ENCODE data around the gene PRND. TPM values are rescaled to one million over a fixed set of nuclear protein-coding genes. Genes with fewer than 3 reads are reported as not detected.

PRND gene
- total and polyA plus RNA-seq, 2 experiments from 2014 or later = 0.10 TPM; not detected in 1

GRCh38 chr20:4708036-4708435, 13.7 kb upstream of the PRND start:
- Histone ChIP-seq H3K9me2 (ENCODE audit: insufficient read depth) (no peaks in the 10 kb centered on the region), H3F3A (replicated peaks; ENCODE audit: low read depth) (no peaks in the 10 kb centered on the region), H3K79me2 (replicated peaks; ENCODE audit: insufficient read depth) (no peaks in the 10 kb centered on the region), H4K20me1 (replicated peaks; ENCODE audit: insufficient read depth) (no peaks in the 10 kb centered on the region), H2AFZ (no peak overlapping the region), H3K27me3 (ENCODE audit: insufficient read depth) (no peaks in the 10 kb centered on the region), H3K27ac (ENCODE audit: low read depth) (no peak overlapping the region), H3K4me3 (no peak overlapping the region), H3K4me2 (no peak overlapping the region), H3K4me1 (ENCODE audit: insufficient read depth) (peaks cover 12% of the 10 kb centered on the region), H3K36me3 (ENCODE audit: insufficient read depth) (no peaks in the 10 kb centered on the region)
- ATAC-seq = no peak
- H3K4me3 Mint-ChIP-seq = no peak overlapping the region
- no peaks in the 10 kb centered on the region for H3K36me3 Mint-ChIP-seq (ENCODE audit: low read depth)
- H3K27me3 Mint-ChIP-seq (ENCODE audit: insufficient read depth, low read depth, poor library complexity) = peaks cover 2% of the 10 kb centered on the region
- DNase-seq (ENCODE audit: low spot score) = no peak
- no peak overlapping the region for H3K27ac Mint-ChIP-seq
- peaks cover 25% of the 10 kb centered on the region for H3K4me1 Mint-ChIP-seq
- peaks cover 3% of the 10 kb centered on the region; the same call in 2 of the 3 replicates for H3K9me3 Mint-ChIP-seq
- TF ChIP-seq ZNF462 (CRISPR knock-in tag; IDR thresholded peaks at IDR 0.05) (no peak), CTCF (conservative IDR thresholded peaks at IDR 0.05; ENCODE audit: low read depth in 2 of 2) (no peak), ZNF114 (CRISPR knock-in tag; IDR thresholded peaks at IDR 0.05) (no peak), EZH2phosphoT487 (IDR thresholded peaks at IDR 0.05; ENCODE audit: unreplicated experiment) (no peak), POLR2AphosphoS5 (IDR thresholded peaks at IDR 0.05; ENCODE audit: low read depth) (no peak), CREB1 (CRISPR knock-in tag; IDR thresholded peaks at IDR 0.05; ENCODE audit: low read depth) (no peak)
